Gastroesophageal sphincter (tissue), 3 donors: Measurements from ENCODE around the gene KRTAP12-3.

Source experiments
- EP300 ChIP-seq: sonication (generic); formaldehyde crosslinking; IDR thresholded peaks from one replicate; pipeline ENCODE4 v1.6.1; 2017; ENCODE audit warnings: antibody characterized with exemption, mild to moderate bottlenecking
- POLR2A ChIP-seq, 2 donors: fragments of 450-650 bp; IDR thresholded peaks; one replicate each; pipeline ENCODE4 v1.6.1; 2017; ENCODE audit warnings: antibody characterized with exemption in 2 of 2, mild to moderate bottlenecking in 2 of 2, moderate library complexity in 1 of 2
- POLR2AphosphoS5 ChIP-seq: sonication (generic); formaldehyde crosslinking; IDR thresholded peaks from one replicate; pipeline ENCODE4 v1.6.1; 2017; ENCODE audit warnings: antibody characterized with exemption
- TF ChIP-seq, protein P1 (sequence below), 4 experiments: fragments of 200-600 bp in 2 of 4; fragments of 450-650 bp in 2 of 4; sonication (generic) in 1 of 4; IDR thresholded peaks; one replicate each; pipeline ENCODE4 v1.5.1; 2017 to 2019; ENCODE audit warnings: antibody characterized with exemption in 4 of 4, mild to moderate bottlenecking in 2 of 4, moderate library complexity in 2 of 4

DNA sequence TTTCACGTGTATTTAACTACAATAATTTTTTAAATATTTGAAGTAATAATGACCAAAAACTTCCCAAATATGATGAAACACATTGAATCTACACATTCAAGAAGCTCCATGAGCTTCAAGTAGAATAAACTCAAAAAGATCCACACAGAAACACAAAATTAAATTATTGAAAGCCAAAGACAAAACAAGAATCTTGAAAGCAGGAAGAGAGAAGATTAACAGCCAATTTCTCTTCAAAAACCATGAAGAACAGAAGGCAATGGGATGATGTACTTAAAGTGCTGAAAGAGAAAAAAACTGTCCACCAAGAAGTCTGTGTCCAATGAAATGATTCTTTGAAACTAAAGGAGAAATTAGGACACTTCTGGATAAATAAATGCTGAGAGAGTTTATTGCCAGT lies 25.7 kb upstream of the KRTAP12-3 start:
- TF ChIP-seq EP300 (no peak), POLR2AphosphoS5 (no peak), POLR2A (IDR thresholded peaks at IDR 0.05) (no peak)
- TF ChIP-seq, protein P1, sequence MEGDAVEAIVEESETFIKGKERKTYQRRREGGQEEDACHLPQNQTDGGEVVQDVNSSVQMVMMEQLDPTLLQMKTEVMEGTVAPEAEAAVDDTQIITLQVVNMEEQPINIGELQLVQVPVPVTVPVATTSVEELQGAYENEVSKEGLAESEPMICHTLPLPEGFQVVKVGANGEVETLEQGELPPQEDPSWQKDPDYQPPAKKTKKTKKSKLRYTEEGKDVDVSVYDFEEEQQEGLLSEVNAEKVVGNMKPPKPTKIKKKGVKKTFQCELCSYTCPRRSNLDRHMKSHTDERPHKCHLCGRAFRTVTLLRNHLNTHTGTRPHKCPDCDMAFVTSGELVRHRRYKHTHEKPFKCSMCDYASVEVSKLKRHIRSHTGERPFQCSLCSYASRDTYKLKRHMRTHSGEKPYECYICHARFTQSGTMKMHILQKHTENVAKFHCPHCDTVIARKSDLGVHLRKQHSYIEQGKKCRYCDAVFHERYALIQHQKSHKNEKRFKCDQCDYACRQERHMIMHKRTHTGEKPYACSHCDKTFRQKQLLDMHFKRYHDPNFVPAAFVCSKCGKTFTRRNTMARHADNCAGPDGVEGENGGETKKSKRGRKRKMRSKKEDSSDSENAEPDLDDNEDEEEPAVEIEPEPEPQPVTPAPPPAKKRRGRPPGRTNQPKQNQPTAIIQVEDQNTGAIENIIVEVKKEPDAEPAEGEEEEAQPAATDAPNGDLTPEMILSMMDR (IDR thresholded peaks at IDR 0.05): no peak
